ENCODE data around the gene C3AR1.
"Not testable (repeated sequence)": the region's sequence is repeated elsewhere in the genome, so short reads cannot be mapped to it uniquely, and the experiment has no call there.

The C3AR1 gene

DNA sequence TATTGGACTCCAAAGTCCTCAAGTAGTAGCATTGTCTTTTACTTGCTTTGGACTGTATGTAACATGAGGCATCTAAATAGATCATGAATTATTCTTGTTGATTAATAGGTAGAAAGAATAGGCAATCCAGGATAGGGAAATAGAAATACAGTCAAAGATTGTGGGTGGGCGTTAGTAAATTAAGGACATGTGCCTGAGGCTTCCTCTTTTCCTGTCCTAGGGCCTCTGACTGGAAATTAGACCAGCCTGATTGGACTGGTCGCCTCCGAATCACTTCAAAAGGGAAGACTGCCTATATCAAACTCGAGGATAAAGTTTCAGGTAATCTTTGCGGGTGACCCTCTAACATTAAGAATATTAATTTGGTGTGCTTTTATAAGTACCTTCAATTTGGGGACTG lies 23.6 kb upstream of the C3AR1 start:
- Mint-ChIP-seq H3K4me3 (no peak overlapping the region), H3K9me3 (no peaks in the 10 kb centered on the region), H3K27ac (no peak overlapping the region), H3K27me3 (ENCODE audit: low read depth) (no peaks in the 10 kb centered on the region), H3K36me3 (ENCODE audit: low read depth) (peaks cover 51% of the 10 kb centered on the region), H3K4me1 (peaks cover 17% of the 10 kb centered on the region)
- TF ChIP-seq, protein P1, sequence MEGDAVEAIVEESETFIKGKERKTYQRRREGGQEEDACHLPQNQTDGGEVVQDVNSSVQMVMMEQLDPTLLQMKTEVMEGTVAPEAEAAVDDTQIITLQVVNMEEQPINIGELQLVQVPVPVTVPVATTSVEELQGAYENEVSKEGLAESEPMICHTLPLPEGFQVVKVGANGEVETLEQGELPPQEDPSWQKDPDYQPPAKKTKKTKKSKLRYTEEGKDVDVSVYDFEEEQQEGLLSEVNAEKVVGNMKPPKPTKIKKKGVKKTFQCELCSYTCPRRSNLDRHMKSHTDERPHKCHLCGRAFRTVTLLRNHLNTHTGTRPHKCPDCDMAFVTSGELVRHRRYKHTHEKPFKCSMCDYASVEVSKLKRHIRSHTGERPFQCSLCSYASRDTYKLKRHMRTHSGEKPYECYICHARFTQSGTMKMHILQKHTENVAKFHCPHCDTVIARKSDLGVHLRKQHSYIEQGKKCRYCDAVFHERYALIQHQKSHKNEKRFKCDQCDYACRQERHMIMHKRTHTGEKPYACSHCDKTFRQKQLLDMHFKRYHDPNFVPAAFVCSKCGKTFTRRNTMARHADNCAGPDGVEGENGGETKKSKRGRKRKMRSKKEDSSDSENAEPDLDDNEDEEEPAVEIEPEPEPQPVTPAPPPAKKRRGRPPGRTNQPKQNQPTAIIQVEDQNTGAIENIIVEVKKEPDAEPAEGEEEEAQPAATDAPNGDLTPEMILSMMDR (IDR thresholded peaks at IDR 0.05; ENCODE audit: unreplicated experiment in 3 of 3), result no peak

DNA sequence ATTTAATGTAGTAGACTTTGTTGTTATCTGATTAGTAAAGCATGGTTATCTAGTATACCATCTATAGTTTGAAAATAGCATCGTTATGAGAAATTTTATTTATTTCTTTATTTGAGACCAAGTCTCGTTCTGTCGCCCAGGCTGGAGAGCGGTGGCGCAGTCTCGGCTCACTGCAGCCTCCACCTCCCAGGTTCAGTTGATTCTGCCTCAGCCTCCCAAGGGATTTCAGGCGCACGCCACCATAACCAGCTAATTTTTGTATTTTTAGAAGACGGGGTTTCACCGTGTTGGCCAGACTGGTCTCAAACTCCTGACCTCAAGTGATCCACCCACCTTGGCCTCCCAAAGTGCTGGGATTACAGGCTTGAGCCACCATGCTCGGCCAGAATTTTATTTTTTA lies 23.1 kb upstream of the C3AR1 start:
- H3K9me3 Mint-ChIP-seq; H3K27ac Mint-ChIP-seq; H3K4me3 Mint-ChIP-seq; H3K27me3 Mint-ChIP-seq (ENCODE audit: low read depth): not testable (repeated sequence)
- peaks cover 21% of the 10 kb centered on the region for H3K4me1 Mint-ChIP-seq
- H3K36me3 Mint-ChIP-seq (ENCODE audit: low read depth), result peaks cover 47% of the 10 kb centered on the region

DNA sequence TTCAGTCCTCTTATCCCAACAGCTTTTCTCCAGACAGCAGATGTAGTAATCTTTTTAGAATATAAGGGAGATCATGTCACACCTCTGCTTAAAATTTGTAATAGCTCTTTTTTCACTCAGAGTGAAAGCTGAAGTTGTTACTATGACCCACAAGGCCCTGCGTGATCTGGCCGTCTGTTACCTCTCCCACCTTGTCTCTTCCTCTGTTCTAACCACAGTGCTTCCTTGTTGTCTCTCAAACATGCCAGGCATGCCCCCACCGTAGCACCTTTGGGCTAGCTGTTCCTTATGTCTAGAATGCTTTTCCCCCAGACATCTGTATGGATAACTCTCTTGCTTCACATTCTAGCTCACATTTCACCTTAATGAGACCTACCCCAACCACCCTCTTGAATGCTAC lies 22.4 kb upstream of the C3AR1 start:
- Mint-ChIP-seq H3K9me3 (no peaks in the 10 kb centered on the region), H3K4me1 (peaks cover 26% of the 10 kb centered on the region), H3K27ac (no peak overlapping the region), H3K4me3 (no peak overlapping the region), H3K36me3 (ENCODE audit: low read depth) (peaks cover 41% of the 10 kb centered on the region), H3K27me3 (ENCODE audit: low read depth) (no peaks in the 10 kb centered on the region)
- TF ChIP-seq, protein P1 (IDR thresholded peaks at IDR 0.05; ENCODE audit: unreplicated experiment in 3 of 3), result no peak

DNA sequence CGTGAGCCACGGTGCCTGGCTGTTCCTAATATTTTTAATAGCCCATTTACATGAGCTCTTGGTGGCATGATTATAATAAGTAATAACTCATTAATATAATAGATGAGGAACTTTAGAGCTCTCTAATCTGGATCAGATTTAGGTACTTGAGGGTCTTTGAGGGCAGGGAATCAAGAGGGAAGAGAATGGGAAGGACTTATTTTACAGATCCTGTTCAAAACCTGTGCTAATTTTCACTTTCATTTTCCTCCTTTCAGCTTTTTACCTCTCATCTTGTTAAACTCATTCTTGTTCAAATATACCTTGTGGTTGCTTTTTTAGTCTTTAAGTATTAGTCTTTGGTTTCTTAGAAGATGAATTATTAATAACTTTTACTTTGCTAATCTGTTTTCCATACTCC lies 21.5 kb upstream of the C3AR1 start:
- Mint-ChIP-seq H3K27ac (no peak overlapping the region), H3K4me3 (no peak overlapping the region), H3K27me3 (ENCODE audit: low read depth) (no peaks in the 10 kb centered on the region), H3K36me3 (ENCODE audit: low read depth) (peaks cover 33% of the 10 kb centered on the region), H3K4me1 (peaks cover 32% of the 10 kb centered on the region), H3K9me3 (no peaks in the 10 kb centered on the region)
- TF ChIP-seq, protein P1 (IDR thresholded peaks at IDR 0.05; ENCODE audit: unreplicated experiment in 3 of 3), result no peak

DNA sequence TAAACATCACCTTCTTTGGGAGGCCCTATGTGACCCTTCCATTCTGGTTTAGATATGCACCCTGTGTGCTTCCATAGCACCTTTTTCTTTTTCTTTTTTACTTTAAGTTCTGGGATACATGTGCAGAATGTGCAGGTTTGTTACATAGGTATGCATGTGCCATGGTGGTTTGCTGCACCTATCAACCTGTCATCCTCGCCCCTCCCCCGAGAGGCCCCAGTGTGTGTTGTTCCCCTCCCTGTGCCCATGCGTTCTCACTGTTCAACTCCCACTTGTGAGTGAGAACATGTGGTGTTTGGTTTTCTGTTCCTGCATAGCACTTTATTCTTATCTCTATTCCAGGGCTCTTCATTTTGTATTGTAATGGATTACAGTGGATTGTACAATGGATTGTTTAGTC lies 18.2 kb upstream of the C3AR1 start:
- Mint-ChIP-seq H3K27ac (peak overlapping the region in 2 of 3 experiments; percentile 52 to 77), H3K4me3 (peak overlapping the region; percentile 75 to 99 (median 79)), H3K4me1 (peaks cover 38% of the 10 kb centered on the region)
- H3K36me3 Mint-ChIP-seq (ENCODE audit: low read depth); H3K27me3 Mint-ChIP-seq (ENCODE audit: low read depth); H3K9me3 Mint-ChIP-seq: not testable (repeated sequence)

DNA sequence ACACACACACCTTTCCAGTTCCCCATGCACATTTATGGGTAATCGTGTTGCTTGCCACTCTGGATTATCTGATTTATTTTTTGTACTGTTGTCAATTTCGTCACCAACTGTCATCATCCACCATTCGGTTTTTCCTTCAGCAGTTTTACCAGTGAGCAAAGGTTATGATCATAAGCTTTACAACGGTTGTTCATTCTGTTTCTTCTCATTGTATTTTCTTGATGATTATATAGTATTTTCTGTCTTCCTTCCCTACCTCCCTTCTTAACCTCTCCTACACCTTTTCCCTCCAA lies 16.6 kb upstream of the C3AR1 start:
- peak overlapping the region; percentile 84 to 98 (median 95) for H3K27ac Mint-ChIP-seq
- H3K36me3 Mint-ChIP-seq (ENCODE audit: low read depth), result peaks cover 4% of the 10 kb centered on the region
- H3K9me3 Mint-ChIP-seq, result no peaks in the 10 kb centered on the region
- TF ChIP-seq, protein P1 (IDR thresholded peaks at IDR 0.05; ENCODE audit: unreplicated experiment in 3 of 3), result no peak
- no peaks in the 10 kb centered on the region for H3K27me3 Mint-ChIP-seq (ENCODE audit: low read depth)
- peak overlapping the region; percentile 99 to 100 (median 99) for H3K4me3 Mint-ChIP-seq
- peaks cover 30% of the 10 kb centered on the region for H3K4me1 Mint-ChIP-seq

DNA sequence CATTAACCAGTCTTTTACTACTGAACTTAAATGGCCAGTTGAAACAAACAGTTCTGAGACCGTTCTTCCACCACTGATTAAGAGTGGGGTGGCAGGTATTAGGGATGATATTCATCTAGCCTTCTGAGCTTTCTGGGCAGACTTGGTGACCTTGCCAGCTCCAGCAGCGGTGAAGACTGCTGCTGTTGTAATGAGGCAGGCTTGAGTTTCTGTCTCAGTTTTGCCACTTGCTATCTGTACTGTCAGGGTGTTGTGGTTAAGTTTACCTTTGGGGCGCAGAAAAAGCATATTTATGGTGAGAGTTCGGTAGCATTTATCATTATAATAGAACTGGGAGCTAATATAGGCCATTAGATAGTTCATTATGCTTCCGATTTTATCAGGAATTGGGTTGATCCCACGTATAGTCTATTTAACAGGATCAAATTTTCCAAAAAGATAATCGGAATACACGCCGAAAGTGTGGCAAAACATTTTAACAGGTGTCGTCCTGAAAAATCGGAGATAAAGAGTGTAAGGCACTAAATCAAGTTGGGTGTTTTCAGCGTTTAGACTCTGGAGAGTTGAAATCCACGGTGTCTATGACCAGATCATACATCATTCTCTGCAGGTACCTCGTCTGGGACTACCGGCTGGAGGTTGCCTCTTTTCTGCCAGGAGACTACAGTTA lies 15.2 kb upstream of the C3AR1 start:
- TF ChIP-seq, protein P1 (IDR thresholded peaks at IDR 0.05; ENCODE audit: unreplicated experiment in 3 of 3), result no peak
- no peaks in the 10 kb centered on the region for H3K9me3 Mint-ChIP-seq
- peaks cover 4% of the 10 kb centered on the region for H3K36me3 Mint-ChIP-seq (ENCODE audit: low read depth)
- H3K4me1 Mint-ChIP-seq, result peaks cover 26% of the 10 kb centered on the region
- peak overlapping the region; percentile 84 to 98 (median 95) for H3K27ac Mint-ChIP-seq
- no peaks in the 10 kb centered on the region for H3K27me3 Mint-ChIP-seq (ENCODE audit: low read depth)
- H3K4me3 Mint-ChIP-seq, result peak overlapping the region; percentile 99 to 100 (median 99)

Measured in nephron (organoid).